ENCODE measurements around the gene KIF26B.
"Not testable (repeated sequence)": the region's sequence is repeated elsewhere in the genome, so short reads cannot be mapped to it uniquely, and the experiment has no call there.

Gene KIF26B

DNA sequence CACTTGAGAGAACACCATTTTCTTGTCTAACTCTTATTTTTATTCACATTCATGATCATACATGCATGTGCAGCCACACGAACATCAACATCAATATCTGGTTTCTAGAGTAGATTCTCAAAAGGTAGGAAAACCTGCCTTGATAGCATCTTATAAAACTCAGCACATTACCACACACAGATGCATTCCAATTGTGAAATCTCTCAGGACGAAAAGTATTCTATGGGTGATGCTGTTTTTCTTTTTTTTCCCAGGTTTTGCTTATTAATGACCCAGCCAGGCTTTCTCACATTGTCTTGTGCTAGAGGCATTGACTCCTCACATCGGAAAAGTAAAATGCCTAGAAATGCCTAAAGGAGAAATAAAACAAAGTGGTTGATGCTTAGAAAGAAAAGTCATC is 562.8 kb downstream of the KIF26B start:
- DNase-seq = no peak

DNA sequence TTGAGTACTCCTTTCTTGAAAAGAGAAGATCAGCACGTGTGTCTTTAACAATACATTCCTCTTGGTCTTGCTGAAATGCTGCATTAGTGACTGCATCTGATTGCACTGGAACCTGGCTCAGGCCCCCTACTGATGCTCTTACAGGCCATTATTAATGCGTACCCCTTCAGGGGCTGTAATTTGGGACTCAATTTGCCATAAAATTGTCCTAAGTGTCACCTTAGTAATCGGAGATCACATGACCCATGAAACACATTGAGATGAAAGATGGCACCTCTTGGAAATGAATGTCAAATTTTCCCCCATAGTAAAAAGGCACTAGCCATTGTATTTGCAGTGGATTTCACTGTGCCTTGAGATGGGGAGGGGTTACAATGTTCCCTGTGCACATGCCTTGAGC is 563.3 kb downstream of the KIF26B start:
- DNase-seq = peak; percentile 66

DNA sequence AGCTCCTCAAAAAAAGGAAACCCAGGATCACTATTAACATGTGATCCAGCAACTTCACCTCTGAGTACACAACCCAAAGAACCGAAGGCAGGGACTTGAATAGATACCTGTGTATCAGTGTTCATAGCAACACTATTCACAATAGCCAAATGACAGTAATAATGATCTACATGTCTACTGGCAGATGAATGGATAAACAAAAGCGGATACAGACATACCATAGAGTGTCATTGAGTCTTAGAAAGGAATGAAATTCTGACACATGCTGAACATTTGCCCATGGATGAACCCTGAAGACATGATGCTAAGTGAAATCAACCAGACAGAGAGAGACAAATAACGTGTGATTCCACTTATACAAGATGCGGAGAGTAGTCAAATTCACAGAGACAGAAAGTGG is 564.2 kb downstream of the KIF26B start:
- DNase-seq = no peak

DNA sequence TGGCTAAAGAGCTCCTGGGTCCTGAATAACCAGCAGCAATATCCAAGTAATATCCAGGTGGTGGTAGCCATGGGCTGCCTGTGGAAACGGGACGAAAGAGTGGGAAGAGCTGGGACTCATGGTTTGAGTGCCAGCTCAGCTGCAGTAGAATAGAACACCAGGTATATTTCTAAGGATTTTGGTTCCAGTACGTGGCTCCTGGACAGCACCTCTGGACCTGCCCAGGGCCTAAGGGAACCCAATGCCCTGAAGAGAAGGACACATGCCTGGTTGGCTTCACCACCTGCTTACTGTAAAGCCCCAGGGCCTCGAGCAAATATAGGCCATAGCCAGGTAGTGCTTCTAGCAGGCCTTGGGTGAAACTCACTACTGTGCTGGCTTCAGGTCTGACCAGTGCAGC is 566.7 kb downstream of the KIF26B start:
- no peak for DNase-seq

DNA sequence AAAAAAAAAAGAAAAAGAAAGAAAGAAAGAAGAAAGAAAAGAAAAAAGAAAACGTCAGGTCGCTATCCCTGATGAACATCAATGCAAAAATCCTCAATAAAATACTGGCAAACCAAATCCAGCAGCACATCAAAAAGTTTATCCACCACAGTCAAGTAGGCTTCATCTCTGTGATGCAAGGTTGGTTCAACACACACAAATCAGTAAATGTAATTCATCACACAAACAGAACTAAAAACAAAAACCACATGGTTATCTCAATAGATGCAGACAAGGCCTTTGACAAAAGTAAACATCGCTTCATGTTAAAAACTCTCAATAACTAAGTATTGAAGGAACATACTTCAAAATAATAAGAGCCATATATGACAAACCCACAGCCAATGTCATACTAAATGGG is 573.2 kb downstream of the KIF26B start:
- DNase-seq = not testable (repeated sequence)

DNA sequence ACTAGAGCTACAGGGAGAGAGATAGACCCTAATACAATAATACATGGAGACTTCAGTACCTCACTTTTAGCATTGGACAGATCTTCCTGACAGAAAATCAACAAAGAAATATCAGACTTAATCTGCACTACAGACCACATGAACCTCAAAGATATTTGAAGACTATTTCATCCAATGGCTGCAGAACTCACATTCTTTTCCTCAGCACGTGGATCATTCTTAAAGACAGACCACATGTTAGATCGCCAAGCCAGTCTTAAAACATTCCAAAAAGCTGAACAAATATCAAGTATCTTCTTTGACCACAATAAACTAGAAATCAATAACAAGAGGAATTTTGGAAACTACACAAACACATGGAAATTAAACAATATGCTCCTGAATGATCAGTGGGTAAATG is 576.0 kb downstream of the KIF26B start:
- DNase-seq = no peak

DNA sequence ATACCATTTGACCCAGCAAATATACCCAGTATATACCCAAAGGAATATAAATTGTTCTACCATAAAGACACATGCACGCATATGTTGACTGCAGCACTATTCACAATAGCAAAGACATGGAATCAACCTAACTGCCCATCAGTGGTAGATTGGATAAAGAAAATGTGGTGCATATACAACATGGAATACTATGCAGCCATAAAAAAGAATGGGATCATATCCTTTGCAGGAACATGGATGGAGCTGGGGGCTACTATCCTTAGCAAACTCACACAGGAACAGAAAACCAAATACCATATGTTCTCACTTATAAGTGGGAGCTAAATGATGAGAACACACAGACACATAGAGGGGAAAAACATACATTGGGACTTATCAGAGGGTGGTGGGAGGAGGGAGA is 585.6 kb downstream of the KIF26B start:
- DNase-seq = not testable (repeated sequence)

DNA sequence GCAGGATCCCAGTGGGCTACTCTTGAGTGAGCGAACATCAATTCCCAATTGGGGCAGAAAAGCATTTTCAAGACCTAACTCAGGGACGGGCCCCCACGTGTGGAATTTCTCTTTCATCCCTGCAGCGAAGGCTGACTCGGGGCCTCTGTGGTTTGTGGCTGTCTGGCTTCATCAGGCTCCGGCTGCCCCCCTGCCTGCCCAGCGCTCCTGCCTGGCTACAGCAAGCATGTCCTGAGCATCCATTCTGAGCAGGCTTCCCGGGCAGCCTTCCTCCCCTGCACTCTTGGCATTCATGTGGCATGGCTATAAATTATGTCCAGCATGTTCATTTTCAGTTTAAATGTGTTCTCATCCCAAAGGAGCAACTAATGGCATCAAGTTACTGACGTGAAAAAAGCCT is 588.1 kb downstream of the KIF26B start:
- DNase-seq = no peak

DNA sequence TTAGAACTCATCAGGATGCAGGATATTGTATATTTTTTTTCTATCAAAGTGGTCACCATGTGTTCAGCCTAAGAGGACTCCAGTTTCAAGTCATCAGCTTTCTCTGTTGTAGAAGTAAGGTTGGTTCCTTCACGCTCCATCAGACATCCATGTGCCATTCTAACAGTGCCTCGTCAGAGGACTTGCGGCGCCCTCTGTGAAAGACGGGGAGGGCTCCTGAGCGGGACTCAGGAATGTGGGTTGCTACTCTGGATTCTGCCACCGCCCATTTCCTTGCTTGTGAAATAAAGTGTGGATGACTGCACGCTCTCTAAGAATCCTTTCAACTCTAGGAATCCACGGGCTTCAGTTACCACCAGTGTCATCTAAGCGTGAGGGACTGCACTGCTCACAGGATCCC is 593.5 kb downstream of the KIF26B start:
- no peak for DNase-seq

DNA sequence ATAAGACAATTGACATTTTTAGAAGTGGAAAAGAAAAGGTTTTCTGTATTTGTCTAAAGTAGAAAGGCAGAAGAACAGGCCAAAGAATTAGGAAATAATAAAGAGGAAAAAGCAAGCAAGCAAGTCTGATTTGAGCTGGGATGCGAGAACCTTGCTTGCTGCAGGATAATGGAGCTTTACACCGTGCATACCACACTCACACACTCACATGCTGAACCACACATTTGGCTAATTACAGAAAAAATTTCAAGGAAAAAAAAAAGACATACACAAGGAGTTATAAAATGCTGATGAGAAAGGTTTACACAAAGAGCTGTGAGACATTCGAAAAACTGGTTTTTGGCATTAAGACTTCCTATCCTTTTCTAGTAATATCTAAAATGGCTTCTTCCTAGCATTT is 593.9 kb downstream of the KIF26B start:
- DNase-seq = no peak

DNA sequence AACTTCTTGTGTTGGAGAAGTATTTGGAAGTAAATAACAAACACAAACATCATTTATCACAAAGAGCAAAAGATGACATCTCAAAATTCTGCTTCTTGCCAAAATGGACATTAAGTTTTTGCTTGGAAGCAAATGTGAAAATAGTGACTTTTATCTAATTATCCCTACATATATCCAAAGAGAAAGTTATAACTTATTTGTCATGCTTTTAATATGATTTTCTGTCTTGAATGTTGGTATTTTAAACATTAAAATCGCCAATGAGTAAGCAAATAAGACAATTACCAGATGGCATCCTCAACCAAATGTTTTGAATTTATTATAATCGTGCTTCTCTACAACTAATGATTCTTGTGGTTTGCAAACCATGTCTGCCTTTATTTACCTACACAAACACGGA is 594.3 kb downstream of the KIF26B start:
- DNase-seq = no peak

DNA sequence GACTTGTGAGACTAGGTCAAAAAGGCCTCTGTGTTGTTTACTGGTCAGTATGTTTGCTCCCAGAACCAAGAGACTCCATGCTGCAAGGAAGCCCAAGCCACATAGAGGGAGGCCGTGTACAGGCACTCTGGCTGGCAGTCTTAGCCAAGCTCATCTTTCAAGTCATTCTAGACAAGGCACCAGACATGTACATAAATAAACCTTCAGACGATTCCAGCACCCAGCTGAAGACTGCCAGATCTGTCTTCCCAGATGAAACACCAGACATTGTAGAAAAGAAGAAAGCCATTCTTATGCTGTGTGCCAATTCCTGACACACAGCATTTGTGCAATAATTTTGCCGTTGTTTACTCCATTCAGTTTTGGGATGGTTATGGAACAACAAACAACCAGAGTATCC is 595.5 kb downstream of the KIF26B start:
- no peak for DNase-seq

DNA sequence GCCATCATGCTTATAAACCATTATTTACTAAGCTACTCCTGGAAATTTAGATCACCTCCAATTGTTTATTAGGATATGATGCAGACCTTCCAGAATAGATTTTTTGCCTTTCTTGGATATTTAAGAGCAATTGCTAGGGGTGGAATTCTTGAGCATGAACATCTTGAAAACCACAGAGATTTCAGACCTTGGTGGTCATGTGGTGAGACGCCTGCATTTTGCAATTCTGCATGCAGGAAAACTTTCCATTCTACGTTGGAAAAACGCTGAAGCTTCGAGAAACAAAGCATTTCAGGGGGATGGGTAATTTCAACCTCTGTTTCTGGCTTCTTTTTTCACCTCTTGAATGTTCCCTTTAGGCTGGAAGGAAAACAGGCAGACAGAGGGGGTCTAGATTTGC is 596.3 kb downstream of the KIF26B start:
- no peak for DNase-seq

DNA sequence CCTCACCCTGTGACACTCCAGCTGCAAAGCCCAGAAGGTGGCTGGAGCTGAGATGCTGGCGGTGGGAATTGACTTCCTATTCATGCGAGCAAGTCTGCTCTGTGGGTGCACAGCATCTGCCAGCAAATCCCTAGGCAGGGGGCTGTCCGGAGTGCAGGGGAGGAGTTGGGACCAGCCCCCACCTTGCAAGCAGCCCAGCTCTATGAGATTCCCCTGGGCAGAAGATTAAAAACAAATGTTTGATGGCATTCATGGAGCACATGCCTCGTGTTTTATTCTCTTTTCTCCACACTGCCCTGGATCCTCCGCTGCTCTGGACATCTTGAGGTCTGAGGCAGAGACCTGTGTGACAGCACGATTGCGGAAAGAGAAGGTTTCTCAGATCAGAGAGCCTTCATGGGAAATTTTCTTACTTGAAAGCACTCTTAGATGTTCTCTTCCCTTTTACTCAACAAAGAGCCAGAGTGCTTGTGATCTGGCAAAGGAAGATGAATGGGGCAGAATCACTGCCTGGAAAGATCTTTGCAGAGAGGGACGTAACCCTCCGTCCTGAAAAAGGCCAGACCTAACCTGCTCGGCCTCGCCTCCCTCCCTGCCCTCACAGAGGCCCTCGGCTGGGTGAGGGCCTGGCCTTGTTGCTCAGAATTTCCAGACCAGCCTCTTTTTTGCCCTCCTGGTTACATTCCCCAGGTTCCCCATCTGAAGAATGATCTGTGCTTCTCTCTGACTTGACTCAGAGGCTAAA is 597.1 kb downstream of the KIF26B start:
- DNase-seq = no peak

DNA sequence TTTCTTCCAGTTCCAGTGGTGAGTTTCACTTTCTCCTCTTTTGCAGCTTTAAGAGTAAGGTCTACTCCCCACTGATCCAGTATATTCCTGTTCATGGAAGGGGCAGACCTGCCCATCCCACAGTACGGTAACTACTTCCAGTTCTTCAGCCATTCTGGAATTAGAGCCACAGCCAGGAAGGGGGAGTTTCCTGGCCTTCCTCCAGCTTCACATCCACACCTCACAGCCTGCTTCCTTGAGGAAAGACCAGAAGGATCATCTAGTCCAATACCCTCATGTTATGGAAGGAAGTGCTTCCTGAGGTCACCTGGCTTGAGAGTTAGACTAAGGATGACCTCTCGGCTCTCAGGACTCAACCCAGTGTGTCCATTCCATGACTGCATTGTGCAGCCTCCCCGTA is 597.8 kb downstream of the KIF26B start:
- no peak for DNase-seq

DNA sequence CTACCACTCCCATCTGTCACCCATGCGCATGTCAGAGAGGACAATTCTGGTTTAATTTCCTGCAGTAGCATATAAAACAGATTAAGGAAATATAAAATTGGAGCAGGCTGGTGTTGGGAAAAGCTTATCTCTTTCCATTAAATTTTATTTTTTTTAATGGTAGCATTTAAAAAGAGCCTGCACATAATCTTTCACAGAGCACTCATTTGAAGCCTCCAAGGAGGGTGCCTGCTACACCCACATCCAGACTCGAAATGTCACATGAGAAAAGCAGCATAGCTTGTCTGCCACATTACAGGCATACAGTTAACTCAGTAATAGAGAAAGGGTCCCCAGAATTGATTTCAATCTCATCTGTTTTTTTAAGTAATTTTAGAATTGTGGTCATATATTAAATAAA is 599.0 kb downstream of the KIF26B start:
- no peak for DNase-seq

DNA sequence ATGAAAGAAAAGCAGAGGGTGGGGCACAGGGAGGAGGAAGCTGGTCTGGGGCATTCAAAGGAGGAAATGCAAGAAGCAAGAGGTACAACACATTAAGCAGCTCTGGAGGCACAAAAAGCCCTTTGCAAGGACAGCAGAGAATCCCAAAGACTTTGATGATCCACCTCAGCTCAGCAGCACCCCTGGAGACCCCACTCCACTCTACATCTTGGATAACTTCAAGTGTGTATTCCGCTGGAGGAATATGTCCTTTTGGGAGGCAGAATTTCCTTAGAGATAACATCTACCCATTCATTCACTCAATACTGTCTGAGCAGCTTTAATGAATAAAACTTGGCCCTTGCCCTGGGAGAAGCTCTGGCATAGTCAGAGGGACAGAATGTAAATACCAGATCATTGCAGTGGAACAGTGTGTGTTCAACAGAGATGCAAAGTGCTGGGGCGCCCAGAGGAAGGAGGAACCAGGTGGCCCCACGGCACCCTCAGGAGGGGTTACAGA is 599.7 kb downstream of the KIF26B start:
- no peak for DNase-seq

Measured in NCI-H146 (cell line).